Stimulated activated CD4-positive, alpha-beta T cell treated with anti-CD3 and anti-CD28 coated beads, Interleukin-2, amount 100 ng/mL, for 48 hours (primary cell): ENCODE data around the gene ADNP.

Experiments used
- DNase-seq, 2 donors: peaks; one replicate each; pipeline ENCODE4 v3.0.0-alpha.2; 2020

The ADNP gene

GRCh38 chr20:50843331-50844276 is 87.6 kb downstream of the ADNP start:
- no peak for DNase-seq

GRCh38 chr20:50842821-50843220 is 88.4 kb downstream of the ADNP start:
- DNase-seq: no peak
